MM.1S (cell line): ENCODE results near the gene CEP83.

Experiments used
- DNase-seq: peaks from one replicate; pipeline ENCODE4 v3.0.0-alpha.2; 2015
- H2AFZ ChIP-seq: fragments of 300-600 bp; sonication (generic); 2 replicates; pipeline ENCODE4 v1.6.0; 2016; ENCODE audit warnings: antibody characterized with exemption, low read length
- H3F3A ChIP-seq: fragments of 300-600 bp; sonication (generic); 2 replicates; pipeline ENCODE4 v1.6.1; 2016; ENCODE audit warnings: mild to moderate bottlenecking, antibody characterized with exemption, low read length, moderate library complexity, mixed read lengths; ENCODE audit not compliant: insufficient read depth
- H3K27ac ChIP-seq: fragments of 300-600 bp; sonication (generic); 2 replicates; pipeline ENCODE4 v1.5.1; 2016; ENCODE audit warnings: mild to moderate bottlenecking, low read length
- H3K27me3 ChIP-seq: fragments of 300-600 bp; sonication (generic); replicated peaks from 2 replicates; pipeline ENCODE4 v1.6.0; 2016; ENCODE audit warnings: low read length; ENCODE audit not compliant: insufficient read depth
- H3K36me3 ChIP-seq: fragments of 300-600 bp; sonication (generic); replicated peaks from 2 replicates; pipeline ENCODE4 v1.6.1; 2016; ENCODE audit warnings: mild to moderate bottlenecking, low read length, mixed read lengths; ENCODE audit not compliant: insufficient read depth
- H3K4me1 ChIP-seq: fragments of 300-600 bp; sonication (generic); 2 replicates; pipeline ENCODE4 v1.6.1; 2016; ENCODE audit warnings: low read length, mixed read lengths
- H3K4me2 ChIP-seq: fragments of 300-600 bp; sonication (generic); 2 replicates; pipeline ENCODE4 v1.6.0; 2016; ENCODE audit warnings: low read depth, low read length
- H3K4me3 ChIP-seq: fragments of 300-600 bp; sonication (generic); 2 replicates; pipeline ENCODE4 v1.5.1; 2016; ENCODE audit warnings: low read length, mixed read lengths
- H3K79me2 ChIP-seq: fragments of 300-600 bp; sonication (generic); 2 replicates; pipeline ENCODE4 v1.6.1; 2016; ENCODE audit warnings: mixed run types, low read length, mixed read lengths
- H3K9ac ChIP-seq: fragments of 300-600 bp; sonication (generic); 2 replicates; pipeline ENCODE4 v1.6.1; 2016; ENCODE audit warnings: low read length, mixed read lengths
- H3K9me2 ChIP-seq: fragments of 300-600 bp; sonication (generic); replicated peaks from 2 replicates; pipeline ENCODE4 v1.6.1; 2016; ENCODE audit warnings: mild to moderate bottlenecking, low read length, mixed read lengths; ENCODE audit not compliant: insufficient read depth
- H3K9me3 ChIP-seq: fragments of 300-600 bp; sonication (generic); replicated peaks from 2 replicates; pipeline ENCODE4 v1.6.1; 2016; ENCODE audit warnings: mild to moderate bottlenecking, low read length, mixed read lengths; ENCODE audit not compliant: insufficient read depth
- H4K20me1 ChIP-seq: fragments of 300-600 bp; sonication (generic); 2 replicates; pipeline ENCODE4 v1.6.1; 2016; ENCODE audit warnings: mild to moderate bottlenecking, low read length, moderate library complexity, mixed read lengths; ENCODE audit not compliant: insufficient read depth
- CTCF ChIP-seq: fragments of 300-600 bp; sonication (generic); IDR thresholded peaks from 2 replicates; pipeline ENCODE4 v1.5.1; 2016; ENCODE audit warnings: antibody characterized with exemption, low read length, mixed read lengths
- EZH2 ChIP-seq: fragments of 300-600 bp; sonication (generic); optimal IDR thresholded peaks from 2 replicates; pipeline ENCODE3; 2017; ENCODE audit warnings: low read depth, mild to moderate bottlenecking, antibody characterized with exemption, low read length, mixed read lengths
- EZH2phosphoT487 ChIP-seq: fragments of 300-600 bp; sonication (generic); IDR thresholded peaks from 2 replicates; pipeline ENCODE4 v1.6.1; 2018; ENCODE audit warnings: antibody characterized with exemption, low read length

The CEP83 gene

GRCh38 chr12:94277426-94278000 lies 182.2 kb downstream of the CEP83 start:
- Histone ChIP-seq H3K36me3 (0 out of 2 replicates have a peak, but pooled peaks cover 6% of the 10 kb centered on the region), H3K4me1 (no peaks in the 10 kb centered on the region), H2AFZ (no peak overlapping the region), H3K27me3 (no peaks in the 10 kb centered on the region), H3K9me3 (no peaks in the 10 kb centered on the region), H3K4me2 (no peak overlapping the region), H4K20me1 (no peaks in the 10 kb centered on the region), H3K4me3 (no peak overlapping the region), H3F3A (no peaks in the 10 kb centered on the region), H3K27ac (no peak overlapping the region), H3K79me2 (peaks cover 25% of the 10 kb centered on the region), H3K9ac (no peak overlapping the region), H3K9me2 (no peaks in the 10 kb centered on the region)
- DNase-seq, result no peak
- no peak for TF ChIP-seq CTCF
- TF ChIP-seq EZH2, result no peak
- TF ChIP-seq EZH2phosphoT487, result no peak

- Histone ChIP-seq H3K27ac (no peak overlapping the region), H3K4me3 (no peak overlapping the region), H3K9me2 (no peaks in the 10 kb centered on the region), H4K20me1 (no peaks in the 10 kb centered on the region), H3K4me2 (no peak overlapping the region), H3K4me1 (no peaks in the 10 kb centered on the region), H3K9ac (no peak overlapping the region), H3K9me3 (no peaks in the 10 kb centered on the region), H3K36me3 (0 out of 2 replicates have a peak, but pooled peaks cover 3% of the 10 kb centered on the region), H3K27me3 (no peaks in the 10 kb centered on the region), H3K79me2 (peaks cover 31% of the 10 kb centered on the region), H2AFZ (no peak overlapping the region), H3F3A (no peaks in the 10 kb centered on the region)
- TF ChIP-seq EZH2 (no peak), EZH2phosphoT487 (no peak), CTCF (no peak)
- DNase-seq, result no peak
Observed at GRCh38 chr12:94276725-94277124, 182.9 kb downstream of the CEP83 start.

GRCh38 chr12:94273272-94273671 lies 186.4 kb downstream of the CEP83 start:
- TF ChIP-seq CTCF (no peak), EZH2phosphoT487 (no peak), EZH2 (no peak)
- Histone ChIP-seq H3F3A (peaks cover 10% of the 10 kb centered on the region; the same call in 1 of the 2 replicates), H3K79me2 (peaks cover 44% of the 10 kb centered on the region), H4K20me1 (peaks cover 5% of the 10 kb centered on the region; the same call in 1 of the 2 replicates), H3K4me1 (peaks cover 22% of the 10 kb centered on the region), H3K27me3 (no peaks in the 10 kb centered on the region), H3K9me2 (no peaks in the 10 kb centered on the region), H3K9ac (no peak overlapping the region), H3K36me3 (0 out of 2 replicates have a peak, but pooled peaks cover 3% of the 10 kb centered on the region), H3K4me2 (no peak overlapping the region), H3K9me3 (no peaks in the 10 kb centered on the region), H3K4me3 (no peak overlapping the region), H2AFZ (no peak overlapping the region), H3K27ac (no peak overlapping the region)
- DNase-seq, result no peak
